H1 (cell line): ENCODE measurements around the gene DNAH1. TPM values are rescaled to one million over a fixed set of nuclear protein-coding genes. Genes with fewer than 3 reads are reported as not detected.

Experiments used
- CTCF ChIA-PET: fragments of 300-600 bp; sonication (Branson Sonifier 250); formaldehyde crosslinking; loops from one replicate; lab custom pipeline; 2021; ENCODE audit not compliant: partially characterized antibody; lab: Charles Lee
- POLR2A ChIA-PET: fragments of 300-600 bp; sonication (Branson Sonifier 250); formaldehyde crosslinking; loops from one replicate; lab custom pipeline; 2021; ENCODE audit warnings: inconsistent platforms; ENCODE audit not compliant: partially characterized antibody; lab: Charles Lee
- DNase-seq, 2 experiments: peaks; one replicate each; pipeline versions ENCODE4 v3.0.0 to v3.0.0-alpha.2; 2010 to 2022; ENCODE audit warnings: low spot score in 2 of 2, low read depth in 1 of 2, mixed read lengths in 1 of 2
- FAIRE-seq: peaks from 2 replicates; lab custom pipeline; 2011; peaks lifted over from hg19 to GRCh38; lab: Jason Lieb, UNC
- H2AFZ ChIP-seq: 2 replicates; pipeline ENCODE4 v1.8.1; 2012; ENCODE audit warnings: low read length, inconsistent platforms
- H2AK5ac ChIP-seq: 2 replicates; pipeline ENCODE4 v1.6.1; 2013; ENCODE audit warnings: low read depth, low read length
- H2BK120ac ChIP-seq: replicated peaks from 2 replicates; pipeline ENCODE3; 2013; ENCODE audit warnings: low read depth, low read length, inconsistent platforms
- H2BK12ac ChIP-seq: 2 replicates; pipeline ENCODE4 v1.6.1; 2013; ENCODE audit warnings: low read depth, low read length
- H2BK15ac ChIP-seq: 2 replicates; pipeline ENCODE4 v1.6.1; 2013; ENCODE audit warnings: low read length
- H2BK20ac ChIP-seq: 2 replicates; pipeline ENCODE4 v1.6.1; 2013; ENCODE audit warnings: low read length
- H2BK5ac ChIP-seq: 2 replicates; pipeline ENCODE4 v1.6.1; 2013; ENCODE audit warnings: low read depth, low read length
- H3K14ac ChIP-seq: 2 replicates; pipeline ENCODE4 v1.6.1; 2013; ENCODE audit warnings: inconsistent platforms; ENCODE audit not compliant: insufficient read length
- H3K18ac ChIP-seq: 2 replicates; pipeline ENCODE4 v1.6.1; 2013; ENCODE audit warnings: low read length; ENCODE audit errors: extremely low read depth
- H3K23ac ChIP-seq: 2 replicates; pipeline ENCODE4 v1.6.1; 2013; ENCODE audit warnings: inconsistent platforms; ENCODE audit not compliant: insufficient read length
- H3K23me2 ChIP-seq: 2 replicates; pipeline ENCODE4 v1.6.1; 2013; ENCODE audit warnings: low read depth, low read length
- H3K27ac ChIP-seq: 2 replicates; pipeline ENCODE4 v1.6.1; 2011; ENCODE audit warnings: low read depth, low read length, inconsistent platforms
- H3K27me3 ChIP-seq, 4 experiments: replicated peaks in 1 of 4; 1 replicate in 1 of 4; 2 replicates in 3 of 4; pipeline versions ENCODE4 v1.6.1 to v1.8.1; 2011 to 2013; ENCODE audit warnings: low read length in 3 of 4, mild to moderate bottlenecking in 3 of 4, inconsistent platforms in 2 of 4, mixed read lengths in 2 of 4, moderate library complexity in 1 of 4; ENCODE audit not compliant: control insufficient read depth in 3 of 4, insufficient read depth in 3 of 4; ENCODE audit errors: extremely low read depth in 1 of 4
- H3K36me3 ChIP-seq, 4 experiments: 2 replicates each; pipeline versions ENCODE4 v1.6.1 to v1.8.1; 2011 to 2013; ENCODE audit warnings: mild to moderate bottlenecking in 4 of 4, low read length in 3 of 4, moderate library complexity in 2 of 4, control low read depth in 1 of 4, inconsistent platforms in 1 of 4; ENCODE audit not compliant: insufficient read depth in 4 of 4, control insufficient read depth in 2 of 4
- H3K4ac ChIP-seq: replicated peaks from 2 replicates; pipeline ENCODE3; 2013; ENCODE audit warnings: low read length, low read depth, mixed read lengths, inconsistent platforms; ENCODE audit not compliant: insufficient read length
- H3K4me1 ChIP-seq, 4 experiments: replicated peaks in 1 of 4; 1 replicate in 1 of 4; 2 replicates in 3 of 4; pipeline versions ENCODE4 v1.6.1 to v1.8.1; 2011 to 2013; ENCODE audit warnings: low read length in 3 of 4, inconsistent platforms in 2 of 4, mixed read lengths in 1 of 4; ENCODE audit not compliant: insufficient read depth in 4 of 4, control insufficient read depth in 3 of 4
- H3K4me2 ChIP-seq, 2 experiments: 2 replicates each; pipeline versions ENCODE4 v1.6.1 to v1.8.1; 2011 to 2013; ENCODE audit warnings: low read depth in 2 of 2, low read length in 2 of 2, control low read depth in 1 of 2, inconsistent platforms in 1 of 2, mild to moderate bottlenecking in 1 of 2; ENCODE audit not compliant: insufficient read depth in 1 of 2
- H3K4me3 ChIP-seq, 4 experiments: fragments of 200-600, 300-600 bp in 1 of 4; sonication (generic), shearing (Covaris generic), sonication (Bioruptor Twin) in 1 of 4; 2 replicates each; pipeline versions ENCODE4 v1.5.1 to v1.8.1; 2011 to 2016; ENCODE audit warnings: low read length in 4 of 4, low read depth in 3 of 4, control low read depth in 2 of 4, inconsistent platforms in 2 of 4, mild to moderate bottlenecking in 2 of 4, mixed read lengths in 1 of 4, moderate library complexity in 1 of 4; ENCODE audit not compliant: insufficient read depth in 2 of 4; ENCODE audit errors: extremely low read depth in 1 of 4
- H3K56ac ChIP-seq: replicated peaks from 2 replicates; pipeline ENCODE3; 2013; ENCODE audit warnings: low read depth, mild to moderate bottlenecking, mixed read lengths, low read length, inconsistent platforms; ENCODE audit not compliant: insufficient read length
- H3K79me1 ChIP-seq: 2 replicates; pipeline ENCODE4 v1.6.1; 2013; ENCODE audit warnings: low read depth, low read length, control low read depth
- H3K79me2 ChIP-seq, 2 experiments: 2 replicates each; pipeline versions ENCODE4 v1.6.1 to v1.8.1; 2012 to 2013; ENCODE audit warnings: low read length in 2 of 2, mild to moderate bottlenecking in 2 of 2, inconsistent platforms in 1 of 2; ENCODE audit not compliant: insufficient read depth in 2 of 2, control insufficient read depth in 1 of 2
- H3K9ac ChIP-seq, 4 experiments: replicated peaks in 1 of 4; 1 replicate in 1 of 4; 2 replicates in 3 of 4; pipeline versions ENCODE4 v1.6.1 to v1.8.1; 2011 to 2013; ENCODE audit warnings: low read depth in 3 of 4, low read length in 3 of 4, control low read depth in 2 of 4, mild to moderate bottlenecking in 2 of 4, moderate library complexity in 2 of 4, inconsistent platforms in 1 of 4; ENCODE audit errors: extremely low read depth in 1 of 4
- H3K9me3 ChIP-seq, 2 experiments: 2 replicates each; pipeline versions ENCODE4 v1.6.1 to v1.8.1; 2012 to 2013; ENCODE audit warnings: mild to moderate bottlenecking in 2 of 2, moderate library complexity in 2 of 2, control low read depth in 1 of 2, inconsistent platforms in 1 of 2, low read depth in 1 of 2, low read length in 1 of 2, mixed read lengths in 1 of 2; ENCODE audit not compliant: insufficient read depth in 2 of 2
- H4K20me1 ChIP-seq, 2 experiments: replicated peaks in 1 of 2; 2 replicates each; pipeline versions ENCODE3 to v1.8.1; 2011 to 2013; ENCODE audit warnings: inconsistent platforms in 2 of 2, low read length in 2 of 2, mild to moderate bottlenecking in 1 of 2; ENCODE audit not compliant: insufficient read depth in 2 of 2, control insufficient read depth in 1 of 2
- H4K5ac ChIP-seq: 2 replicates; pipeline ENCODE4 v1.6.1; 2013; ENCODE audit warnings: low read length, low read depth, mixed read lengths, inconsistent platforms; ENCODE audit not compliant: insufficient read length
- H4K8ac ChIP-seq: 2 replicates; pipeline ENCODE4 v1.8.0; 2013; ENCODE audit warnings: mild to moderate bottlenecking, moderate library complexity, low read length, inconsistent platforms; ENCODE audit not compliant: insufficient read depth; ENCODE audit errors: extremely low read depth
- H4K91ac ChIP-seq: replicated peaks from 2 replicates; pipeline ENCODE3; 2013; ENCODE audit warnings: low read length, mixed read lengths, inconsistent platforms; ENCODE audit not compliant: insufficient read length
- ATF2 ChIP-seq: IDR thresholded peaks from 2 replicates; pipeline ENCODE4 v1.6.1; 2012; ENCODE audit warnings: low read length, inconsistent platforms
- CTCF ChIP-seq, 3 experiments: IDR thresholded peaks; 1 replicate in 2 of 3; 2 replicates in 1 of 3; pipeline versions ENCODE4 v1.5.1 to v1.6.1; 2011; ENCODE audit warnings: low read length in 3 of 3, mild to moderate bottlenecking in 3 of 3, inconsistent platforms in 2 of 3, low read depth in 1 of 3, moderate library complexity in 1 of 3; ENCODE audit not compliant: insufficient read depth in 1 of 3; ENCODE audit errors: control extremely low read depth in 1 of 3
- EZH2 ChIP-seq: fragments of 200-600 bp; sonication (generic); IDR thresholded peaks from 2 replicates; pipeline ENCODE4 v1.7.1; 2012; ENCODE audit warnings: low read depth, mild to moderate bottlenecking, moderate library complexity, low read length, inconsistent platforms; ENCODE audit not compliant: severe bottlenecking
- WGBS, 2 experiments: shearing (Covaris generic) in 1 of 2; methylation state at CpG; one replicate each; pipeline versions ENCODE4 v1.1.6 to v1.1.7; 2013 to 2015; ENCODE audit warnings: low lambda C conversion rate in 2 of 2, mixed read lengths in 2 of 2, inconsistent platforms in 1 of 2, low coverage in 1 of 2, missing lambda C conversion rate in 1 of 2; ENCODE audit not compliant: insufficient replicate concordance in 2 of 2, insufficient coverage in 1 of 2, insufficient read length in 1 of 2; ENCODE audit errors: extremely low coverage in 1 of 2, missing lambda C conversion rate in 1 of 2; 5-methylcytosine and 5-hydroxymethylcytosine counted together
- polyA plus RNA-seq, 7 experiments: library from polyadenylated mRNA; depleted of rRNA in 3 of 7; stranded (reverse) in 5 of 7; unstranded in 2 of 7; fragments of >200 nt in 5 of 7; fragments of 200-250 nt in 2 of 7; gene quantifications; 1 replicate in 5 of 7; 2 replicates in 1 of 7; 4 replicates in 1 of 7; pipeline versions ENCODE4 v1.2.1 to v1.2.3, GENCODE V29; 2011 to 2013; ENCODE audit warnings: missing spikeins in 2 of 7, mixed read lengths in 2 of 7
- total RNA-seq: library from RNA; stranded (reverse); fragmentation: NEBNext Ultra II Directional; extraction: Animal tissue kit (Norgen Biotek cat#: 25700); gene quantifications from 2 replicates; pipeline ENCODE4 v1.2.1, GENCODE V29; 2021

Gene DNAH1
- total and polyA plus RNA-seq, 2 of the 8 experiments (the other 6 are each of a cell fraction or from before 2014, with no cell fraction given): 1.0 to 1.5 TPM

- Histone ChIP-seq H3K79me2 (no peaks in the 10 kb centered on the region), H3K4ac (peak overlapping the region; percentile 58), H3K36me3 (no peaks in the 10 kb centered on the region), H2BK120ac (no peak overlapping the region), H3K23me2 (no peaks in the 10 kb centered on the region), H3K4me2 (peak overlapping the region; percentile 24 to 62)
- WGBS, 2 experiments: 74% methylated on average over 17 of the region's 40 CpGs; no CpG with 5 or more reads in 1 of the 2 experiments
- no peak for FAIRE-seq
- CTCF ChIA-PET: interaction anchor here (0.6 to 13.8 kb wide), 14 partner anchors 12 to 282 kb away, joined by 3 to 271 read pairs (median 6); partner anchors contain the start of gene SEMA3G
- TF ChIP-seq EZH2: no peak
- no peak for TF ChIP-seq ATF2
- TF ChIP-seq CTCF (IDR thresholded peaks at IDR 0.05; ENCODE audit: control extremely low read depth in 1 of 3, insufficient read depth in 1 of 3, low read depth in 1 of 3, low read length in 3 of 3): peak in 1 of 3 experiments; percentile 35; a peak in 1 of 4 replicates
- TF ChIP-seq, all 59 proteins: peak for 1
- Histone ChIP-seq H4K8ac (peak overlapping the region; percentile 53), H3K9me3 (no peaks in the 10 kb centered on the region), H3K56ac (peak overlapping the region; percentile 27), H4K5ac (no peak overlapping the region), H2BK5ac (peak overlapping the region; percentile 40; the same call in 1 of the 2 replicates), H2BK20ac (no peak overlapping the region), H3K4me3 (peak overlapping the region in 2 of 4 experiments; percentile 16 to 56; a peak in 5 of 8 replicates), H2AFZ (peak overlapping the region; percentile 48), H3K18ac (peak overlapping the region; percentile 55), H4K91ac (peak overlapping the region; percentile 75), H3K27me3 (peaks cover 0 to 1% (median 0%) of the 10 kb centered on the region in 4 experiments; a peak in 3 of 7 replicates), H2BK12ac (peak overlapping the region; percentile 68; the same call in 1 of the 2 replicates), H3K14ac (no peak overlapping the region), H3K23ac (no peak overlapping the region), H3K9ac (no peak overlapping the region), H4K20me1 (no peaks in the 10 kb centered on the region), H2AK5ac (no peak overlapping the region), H2BK15ac (peak overlapping the region; percentile 53; the same call in 1 of the 2 replicates), H3K79me1 (no peaks in the 10 kb centered on the region), H3K4me1 (peaks cover 0 to 15% (median 5%) of the 10 kb centered on the region in 4 experiments; a peak in 4 of 7 replicates), H3K27ac (no peak overlapping the region)
- POLR2A ChIA-PET: interaction anchor here (1.3 to 2.2 kb wide), 3 partner anchors 12 to 16 kb away, joined by 3 to 8 read pairs (median 8); no protein-coding TSS in a partner anchor
- peak in 1 of 2 experiments; percentile 81 for DNase-seq
Measured at GRCh38 chr3:52372822-52373504, 56.8 kb downstream of the DNAH1 start.
